HG03469 (cell line): Measurements from ENCODE around the gene CELA2A.
"Not testable (repeated sequence)": the region's sequence is repeated elsewhere in the genome, so short reads cannot be mapped to it uniquely, and the experiment has no call there.

Experiments
- ATAC-seq: cut with Tn5 transposase; IDR thresholded peaks from one replicate; pipeline ENCODE4 v1.9.1; 2021; ENCODE audit warnings: mild to moderate bottlenecking, moderate library complexity, moderate number of reproducible peaks; ENCODE audit not compliant: unreplicated experiment

Gene CELA2A

DNA sequence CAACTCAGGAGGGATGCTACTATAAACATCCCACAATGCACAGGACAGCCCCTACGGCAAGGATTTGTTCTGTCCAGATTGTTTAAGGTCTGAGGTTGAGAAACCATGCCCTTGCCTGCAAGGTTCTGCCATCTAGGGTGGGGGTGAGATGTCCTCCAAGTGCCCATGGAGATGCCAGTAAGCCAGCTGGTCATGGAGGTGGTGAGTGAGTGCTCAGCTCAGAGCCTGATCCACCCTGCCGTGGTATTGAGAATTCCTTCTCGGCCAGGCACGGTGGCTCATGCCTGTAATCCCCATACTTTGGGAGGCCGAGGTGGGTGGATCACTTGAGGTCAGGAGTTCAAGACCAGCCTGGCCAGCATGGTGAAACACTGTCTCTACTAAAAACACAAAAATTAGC lies 31.6 kb upstream of the CELA2A start:
- no peak for ATAC-seq

DNA sequence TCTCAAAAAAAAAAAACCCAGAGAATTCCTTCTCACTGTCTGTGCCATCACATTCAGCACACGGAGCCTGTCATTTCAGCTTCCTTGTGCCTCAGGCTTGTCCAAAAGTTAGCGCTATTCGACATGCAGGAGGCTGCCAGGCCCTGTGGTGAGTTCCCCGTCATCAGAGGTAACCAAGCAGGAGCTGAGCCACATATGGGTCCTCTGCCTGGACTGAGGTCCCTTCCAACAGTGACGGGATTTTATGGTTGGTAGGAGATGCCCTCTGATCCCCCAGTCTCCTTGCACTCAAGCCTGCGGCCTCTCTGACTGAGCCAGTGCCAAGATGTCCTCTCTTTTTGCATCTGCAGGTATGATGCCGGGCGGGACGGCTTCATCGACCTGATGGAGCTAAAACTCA lies 31.0 kb upstream of the CELA2A start:
- no peak for ATAC-seq

DNA sequence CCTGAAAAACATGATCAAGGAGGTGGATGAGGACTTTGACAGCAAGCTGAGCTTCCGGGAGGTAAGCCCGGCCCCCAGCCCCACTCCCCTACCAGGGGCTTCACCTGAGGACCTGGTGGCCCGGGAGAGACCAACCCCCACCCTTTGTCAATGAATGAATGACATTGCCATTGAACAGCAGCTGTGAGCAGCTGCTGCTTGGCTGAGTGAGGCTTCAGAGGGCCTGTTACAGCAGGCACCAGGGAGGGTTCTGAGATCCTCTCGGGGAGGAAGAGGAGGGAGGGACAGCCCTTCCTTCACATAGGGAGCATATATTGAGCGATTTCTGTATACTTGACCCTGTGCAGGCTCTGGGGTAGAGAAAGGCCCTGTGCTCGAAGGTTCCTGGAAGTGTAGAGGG lies 30.6 kb upstream of the CELA2A start:
- ATAC-seq = no peak

DNA sequence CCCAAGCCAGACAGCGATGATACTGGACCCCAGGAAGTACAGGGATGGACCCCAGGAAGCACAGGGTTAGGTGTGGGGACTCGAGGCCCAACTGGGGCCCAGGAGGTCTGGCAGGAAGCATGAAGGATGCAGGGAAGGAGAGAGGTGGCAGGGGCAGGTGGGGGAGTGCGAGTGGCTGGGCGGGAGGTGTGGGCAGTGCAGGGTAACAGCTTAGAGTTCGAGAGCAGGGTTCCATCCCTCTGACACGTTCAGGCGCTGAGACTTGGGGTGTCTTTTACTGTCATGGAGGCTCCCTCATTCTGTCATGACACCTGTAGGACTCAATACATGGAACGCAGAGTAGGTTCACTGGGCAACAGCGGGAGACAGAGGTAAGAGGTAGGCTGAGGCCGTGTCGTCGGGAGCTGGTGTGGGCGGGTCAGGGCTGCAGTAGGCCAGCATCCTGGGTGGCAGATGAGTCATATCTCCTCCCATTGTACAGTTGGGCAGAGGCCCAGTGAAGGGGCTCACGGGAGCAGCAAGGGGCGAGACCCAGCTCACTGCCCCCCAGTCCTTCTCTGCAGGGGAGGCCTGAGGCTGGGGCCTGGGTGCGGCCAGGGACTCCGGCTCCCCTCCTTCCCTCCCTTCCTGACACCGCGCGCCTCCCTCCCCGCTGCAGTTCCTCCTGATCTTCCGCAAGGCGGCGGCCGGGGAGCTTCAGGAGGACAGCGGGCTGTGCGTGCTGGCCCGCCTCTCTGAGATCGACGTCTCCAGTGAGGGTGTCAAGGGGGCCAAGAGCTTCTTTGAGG lies 29.8 kb upstream of the CELA2A start:
- no peak for ATAC-seq

DNA sequence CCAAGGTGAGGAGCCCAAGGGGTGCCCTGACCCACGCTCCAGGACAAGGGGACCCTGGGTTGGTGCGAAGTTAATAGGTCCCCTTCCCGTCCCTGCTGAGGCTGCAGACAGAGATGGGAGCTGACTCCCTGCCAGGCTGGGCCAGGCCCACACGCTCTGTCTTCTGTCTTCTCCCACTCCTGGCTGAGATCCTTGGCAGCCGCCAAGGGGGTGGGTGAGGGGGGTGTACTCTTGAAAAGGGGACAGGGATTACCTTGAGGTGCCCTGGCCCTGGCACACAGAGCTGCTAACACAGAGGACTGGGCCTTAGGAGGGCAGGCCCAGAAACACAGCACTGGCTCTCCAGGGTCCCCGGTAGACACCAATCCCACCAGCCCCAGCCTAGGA lies 29.3 kb upstream of the CELA2A start:
- ATAC-seq = no peak

DNA sequence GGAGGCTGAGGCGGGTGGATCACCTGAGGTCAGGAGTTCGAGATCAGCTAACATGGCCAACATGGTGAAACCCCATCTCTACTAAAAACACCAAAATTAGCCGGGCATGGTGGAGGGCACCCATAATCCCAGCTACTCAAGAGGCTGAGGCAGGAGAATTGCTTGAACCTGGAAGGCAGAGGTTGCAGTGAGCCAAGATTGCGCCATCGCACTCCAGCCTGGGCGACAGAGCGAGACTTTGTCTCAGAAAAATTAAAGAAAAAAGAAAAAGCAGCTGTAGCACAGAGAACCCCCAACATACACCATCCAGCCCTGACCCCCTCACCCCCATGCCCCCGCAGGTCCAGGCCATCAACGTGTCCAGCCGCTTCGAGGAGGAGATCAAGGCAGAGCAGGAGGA lies 28.3 kb upstream of the CELA2A start:
- not testable (repeated sequence) for ATAC-seq

DNA sequence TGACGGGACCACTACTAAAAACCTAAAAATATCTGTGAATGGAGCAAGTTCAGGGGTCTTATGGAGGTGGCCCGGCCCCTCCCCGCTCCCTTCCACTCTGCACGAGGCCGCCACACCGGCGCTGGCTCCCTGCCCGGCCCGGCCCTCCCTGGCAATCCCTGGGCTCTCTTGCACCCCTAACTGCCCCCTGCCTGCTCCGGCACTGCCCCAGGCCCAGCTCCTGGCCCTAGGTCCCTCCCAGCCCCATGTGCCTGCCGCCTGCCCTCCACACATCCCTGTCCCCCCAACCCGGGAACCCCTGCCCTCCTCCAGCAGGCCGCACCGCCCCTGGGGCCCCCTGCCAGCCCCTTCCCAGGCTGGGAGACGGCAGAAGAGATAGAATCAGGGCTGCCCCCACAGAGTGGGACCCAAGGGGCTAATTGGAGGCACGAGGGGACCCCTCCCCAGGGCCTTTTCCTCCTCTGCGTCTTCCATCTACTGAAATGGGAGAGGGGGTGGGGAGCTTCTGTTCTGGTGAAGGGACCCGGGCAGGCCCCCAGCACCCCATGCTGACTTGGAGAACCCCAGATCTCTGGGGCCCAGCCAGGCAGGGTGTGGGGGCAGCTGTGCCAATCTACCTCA lies 27.6 kb upstream of the CELA2A start:
- ATAC-seq = no peak

DNA sequence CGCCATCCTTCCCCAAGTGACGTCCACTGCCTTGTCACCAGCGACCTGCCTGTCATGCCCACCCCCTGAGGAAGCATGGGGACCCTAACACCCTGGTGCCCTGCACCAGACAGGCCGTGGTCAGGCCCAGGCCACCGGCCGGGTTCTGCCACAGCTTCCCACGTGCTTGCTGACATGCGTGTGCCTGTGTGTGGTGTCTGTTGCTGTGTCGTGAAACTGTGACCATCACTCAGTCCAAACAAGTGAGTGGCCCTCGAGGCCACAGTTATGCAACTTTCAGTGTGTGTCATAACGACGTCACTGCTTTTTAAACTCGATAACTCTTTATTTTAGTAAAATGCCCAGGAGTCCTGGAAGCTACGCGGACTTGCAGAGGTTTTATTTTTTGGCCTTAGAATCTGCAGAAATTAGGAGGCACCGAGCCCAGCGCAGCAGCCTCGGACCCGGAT lies 26.8 kb upstream of the CELA2A start:
- no peak for ATAC-seq

DNA sequence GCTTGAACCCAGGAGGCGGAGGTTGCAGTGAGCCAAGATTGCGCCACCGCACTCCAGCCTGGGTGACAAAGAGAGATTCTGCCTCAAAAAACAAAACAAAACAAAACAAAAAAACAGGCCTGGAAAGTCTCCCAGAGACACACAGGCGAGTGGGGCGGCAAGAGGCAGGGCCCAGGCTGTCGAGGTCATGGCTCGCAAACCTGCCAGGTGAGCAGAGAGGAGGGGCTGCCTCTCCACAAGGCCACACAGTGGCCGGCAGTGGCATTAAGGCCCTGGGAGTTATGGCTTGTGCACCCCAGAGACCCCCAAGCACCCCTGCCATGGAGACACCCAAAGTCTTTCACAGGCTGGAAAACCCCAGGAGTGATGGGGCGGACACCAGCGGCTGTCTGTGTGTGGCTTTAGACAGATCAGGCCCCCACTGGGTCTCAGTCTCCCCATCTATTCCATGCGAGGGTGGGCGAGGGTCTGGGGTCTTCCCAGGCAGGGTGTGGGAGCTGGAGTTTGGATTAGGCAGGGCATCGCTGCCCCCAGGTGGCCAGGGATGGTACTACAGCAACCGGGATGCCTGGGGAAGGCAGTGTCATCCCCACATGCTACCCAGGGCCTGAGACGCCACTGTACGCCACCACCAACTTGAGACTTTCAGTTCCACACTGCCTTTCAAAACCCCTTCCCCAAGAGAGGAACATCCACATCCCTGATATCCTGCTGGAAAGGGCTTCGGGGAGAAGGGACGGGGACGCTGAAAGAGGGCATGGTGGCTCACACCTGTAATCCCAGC lies 25.6 kb upstream of the CELA2A start:
- ATAC-seq = no peak

DNA sequence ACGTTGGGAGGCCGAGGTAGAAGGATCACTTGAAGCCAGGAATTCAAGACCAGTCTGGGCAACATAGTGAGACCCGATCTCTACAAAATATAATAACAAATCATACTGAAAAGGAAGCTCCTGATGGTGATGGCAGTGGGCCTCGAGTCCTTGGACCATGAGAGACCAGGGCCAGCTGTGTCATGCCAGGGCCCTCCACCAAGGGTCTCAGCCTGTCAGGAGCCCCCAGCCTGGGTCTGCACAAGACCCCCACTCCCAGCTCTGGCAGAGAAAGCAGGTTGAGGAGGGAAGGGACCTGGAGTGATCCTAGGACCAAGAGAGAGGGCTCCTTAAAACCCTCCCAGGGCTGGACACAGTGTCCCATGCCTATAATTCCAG lies 25.0 kb upstream of the CELA2A start:
- ATAC-seq = no peak

DNA sequence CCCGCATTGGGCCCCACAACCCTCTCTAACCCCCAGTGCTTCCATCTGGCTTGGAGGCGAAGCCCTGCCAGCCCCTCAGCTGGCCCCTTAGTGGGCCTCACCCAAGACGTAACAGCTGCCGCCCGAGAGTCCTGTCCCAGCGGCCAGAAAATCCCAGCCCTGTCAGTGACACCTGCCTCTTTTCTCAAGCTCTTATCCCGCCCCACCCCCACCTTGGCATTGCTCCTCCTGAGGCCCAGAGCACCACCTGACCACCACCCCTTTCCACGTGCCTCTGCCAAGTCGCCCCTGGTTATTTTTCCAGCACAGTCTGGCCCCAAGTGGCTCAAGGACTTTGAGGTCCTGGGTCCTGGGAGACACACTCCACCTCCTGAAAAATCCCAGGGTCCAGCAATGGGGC lies 24.2 kb upstream of the CELA2A start:
- ATAC-seq = no peak

DNA sequence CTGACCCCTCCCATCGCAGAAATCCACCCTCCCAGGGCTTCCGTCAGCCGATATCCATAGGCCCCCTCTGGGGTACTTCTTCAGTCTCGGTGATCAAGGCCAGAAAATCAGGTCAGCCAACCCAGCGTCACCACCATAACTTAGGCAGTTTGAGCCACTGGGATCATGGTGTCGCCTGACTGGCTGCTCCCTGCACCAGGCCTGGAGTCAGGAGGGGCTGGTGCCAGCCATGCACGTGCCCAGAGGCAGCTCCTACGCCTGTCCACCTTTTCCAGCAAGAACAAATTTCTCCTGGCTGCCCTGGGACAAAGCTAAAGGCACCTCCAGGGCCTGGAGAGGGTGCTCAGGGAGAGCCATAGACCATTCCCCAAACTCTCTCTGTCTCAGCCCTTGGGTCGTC lies 23.1 kb upstream of the CELA2A start:
- ATAC-seq = no peak

DNA sequence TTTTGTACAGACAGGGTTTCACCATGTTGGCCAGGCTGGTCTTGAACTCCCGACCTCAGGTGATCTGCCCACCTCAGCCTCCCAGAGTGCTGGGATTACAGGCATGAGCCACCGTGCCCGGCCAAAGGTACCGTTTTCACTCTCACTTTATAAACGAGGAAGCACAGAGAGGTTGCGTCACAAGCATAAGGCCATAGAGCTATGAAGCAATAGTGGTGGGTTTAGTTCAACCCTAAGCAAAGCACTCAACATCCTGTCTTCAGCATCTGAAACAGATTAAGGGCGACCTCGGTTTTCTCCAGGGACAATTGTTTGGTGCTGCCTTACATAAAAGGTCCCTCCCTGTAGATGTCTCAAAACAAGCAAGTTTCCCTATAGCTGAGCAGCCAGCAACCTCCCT lies 21.8 kb upstream of the CELA2A start:
- ATAC-seq = not testable (repeated sequence)

DNA sequence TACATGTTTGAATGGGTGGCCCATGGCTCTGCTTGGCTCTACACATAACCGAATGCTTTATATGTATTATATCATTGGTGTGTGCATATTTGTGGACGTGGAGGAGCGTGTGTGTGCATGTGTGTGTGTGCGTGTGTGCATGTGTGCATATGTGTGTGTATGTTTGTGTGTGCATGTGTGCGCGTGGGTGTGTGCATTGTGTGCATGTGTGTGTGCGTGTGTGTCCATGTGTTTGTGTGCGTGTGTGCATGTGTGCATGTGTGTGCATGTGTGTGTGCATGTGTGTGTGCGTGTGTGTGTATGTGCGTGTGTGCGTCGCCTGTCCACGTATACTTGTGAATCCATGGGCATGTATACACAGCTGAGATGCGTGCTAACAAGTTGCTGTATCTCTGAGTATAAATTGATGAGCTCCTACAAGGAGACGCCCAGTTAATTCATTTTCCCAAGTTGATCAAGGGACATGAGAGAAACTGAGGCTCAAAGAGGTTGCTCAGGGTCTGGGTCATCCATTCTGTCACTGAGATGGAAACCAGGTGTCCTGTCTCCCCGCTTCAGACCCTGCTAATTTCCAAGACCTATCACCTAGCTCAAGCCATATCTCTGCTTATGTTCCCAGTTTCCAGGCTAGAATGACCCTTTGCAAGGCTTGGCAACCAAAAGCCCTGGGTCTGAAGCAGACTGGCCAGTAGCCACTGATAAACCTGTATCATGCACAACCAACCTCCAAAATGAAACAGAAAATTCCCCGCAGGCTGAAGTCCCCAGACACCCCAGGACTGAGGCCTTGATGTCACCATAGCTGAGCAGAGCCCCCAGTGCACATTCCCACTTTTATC lies 21.1 kb upstream of the CELA2A start:
- no peak for ATAC-seq

DNA sequence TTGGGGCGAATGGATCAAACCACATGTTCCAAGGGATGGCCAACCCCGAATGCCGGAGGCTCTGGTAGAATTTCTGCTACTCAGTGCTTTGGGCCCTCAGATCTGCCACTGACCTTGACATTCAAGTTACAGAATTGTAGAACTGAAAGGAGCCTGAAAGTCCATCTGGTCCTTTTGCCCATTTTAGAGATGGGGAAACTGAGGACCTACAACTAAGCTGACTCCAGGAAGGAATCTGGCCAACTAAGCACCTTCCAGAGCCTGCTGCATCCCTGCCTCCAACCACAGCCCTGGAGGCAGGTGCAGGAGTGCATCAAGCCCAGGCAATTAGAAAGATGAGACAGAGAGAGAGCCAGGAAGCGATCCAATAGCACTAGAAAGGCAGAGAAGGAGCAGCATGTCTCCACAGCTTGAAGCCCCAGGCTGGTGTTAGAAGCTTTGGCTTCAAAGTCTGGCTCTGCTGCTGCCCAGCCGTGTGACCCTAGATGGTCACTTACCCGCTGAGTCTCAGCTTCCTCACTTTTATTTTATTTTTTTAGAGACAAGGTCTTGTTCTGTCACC lies 19.6 kb upstream of the CELA2A start:
- ATAC-seq = no peak

DNA sequence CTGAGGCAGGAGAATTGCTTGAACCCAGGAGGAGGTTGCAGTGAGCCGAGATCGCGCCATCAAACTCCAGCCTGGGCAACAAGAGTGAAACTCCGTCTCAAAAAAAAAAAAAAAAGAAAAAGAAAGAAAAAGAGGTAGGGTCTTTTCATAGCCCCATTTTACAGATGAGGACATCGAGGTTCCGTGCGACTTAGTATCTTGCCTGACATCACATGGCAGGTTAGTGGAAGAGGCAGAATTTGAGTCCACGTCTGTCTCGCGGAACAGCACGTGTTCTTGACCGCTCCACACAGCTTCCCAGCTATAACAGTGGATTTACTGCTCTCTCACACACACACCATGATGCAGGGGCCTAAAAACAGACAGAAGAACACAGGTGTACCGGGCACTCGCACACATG lies 17.2 kb upstream of the CELA2A start:
- no peak for ATAC-seq

DNA sequence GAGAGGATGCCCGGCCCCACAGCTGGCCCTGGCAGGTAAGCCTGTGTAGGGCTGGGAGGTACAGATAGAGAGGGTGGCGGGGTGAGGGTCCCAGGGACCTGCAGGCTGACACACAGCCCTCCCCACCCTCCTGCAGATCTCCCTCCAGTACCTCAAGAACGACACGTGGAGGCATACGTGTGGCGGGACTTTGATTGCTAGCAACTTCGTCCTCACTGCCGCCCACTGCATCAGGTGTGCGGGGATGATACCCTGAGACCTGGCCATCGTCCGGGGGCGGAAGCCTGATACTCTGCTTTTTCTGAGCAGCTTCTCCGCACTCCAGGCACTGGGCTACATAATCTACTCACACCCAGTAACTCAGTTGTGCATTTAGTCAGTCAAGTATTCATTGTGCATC lies 16.2 kb upstream of the CELA2A start:
- ATAC-seq = no peak

DNA sequence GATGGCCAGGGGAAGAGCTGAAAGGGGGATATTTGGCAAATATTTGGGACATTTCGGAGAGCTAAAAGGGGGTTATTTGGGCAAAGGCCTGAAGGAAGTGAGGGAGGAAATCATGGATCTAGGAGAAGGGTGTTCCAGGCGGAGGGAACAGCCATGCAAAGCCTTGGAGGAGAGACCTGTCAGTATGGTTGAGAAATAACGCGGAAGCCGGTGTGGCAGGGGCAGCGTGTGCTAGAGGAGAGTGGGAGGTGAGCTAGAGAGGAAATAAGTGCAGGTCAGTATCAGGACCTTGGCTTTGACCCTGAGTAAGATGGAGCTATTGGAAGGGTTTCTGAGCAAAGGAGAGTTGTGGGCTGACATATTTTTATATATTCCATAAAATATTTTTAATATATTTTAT lies 15.3 kb upstream of the CELA2A start:
- no peak for ATAC-seq

DNA sequence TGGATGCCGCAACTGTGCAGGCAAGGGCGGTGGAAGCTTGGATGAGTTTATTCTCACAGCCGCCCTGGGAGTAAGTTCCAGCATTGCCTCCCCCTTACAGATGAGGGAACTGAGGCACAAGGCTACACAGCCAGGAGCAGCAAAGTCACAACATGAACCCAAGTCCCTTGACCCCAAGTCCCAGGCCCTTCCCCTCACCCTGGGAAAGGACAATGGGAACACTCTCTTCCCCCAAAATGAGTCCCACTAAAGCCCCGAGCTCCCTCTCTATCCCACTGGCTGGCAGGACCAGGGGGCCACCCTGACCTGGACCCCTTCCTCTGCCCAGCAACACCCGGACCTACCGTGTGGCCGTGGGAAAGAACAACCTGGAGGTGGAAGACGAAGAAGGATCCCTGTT lies 14.4 kb upstream of the CELA2A start:
- no peak for ATAC-seq

DNA sequence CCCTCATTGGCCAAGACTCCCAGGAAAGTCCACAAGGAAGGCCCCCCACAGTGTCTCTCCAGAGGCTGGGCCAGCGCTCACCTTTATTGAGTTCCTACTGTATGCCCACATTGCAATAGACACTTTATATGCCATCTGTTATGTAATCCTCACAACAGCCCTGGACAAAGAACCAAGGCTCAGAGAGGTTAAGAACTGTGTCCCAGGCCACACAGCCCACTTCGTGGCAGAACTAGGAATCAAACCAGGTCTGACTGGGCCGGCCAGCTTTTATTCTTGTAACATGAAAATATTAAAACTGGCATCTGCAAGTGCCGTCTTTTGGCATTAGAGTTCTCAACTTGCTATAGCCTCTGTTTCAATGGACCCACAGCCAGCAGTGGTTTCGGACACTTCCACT lies 13.8 kb upstream of the CELA2A start:
- no peak for ATAC-seq

DNA sequence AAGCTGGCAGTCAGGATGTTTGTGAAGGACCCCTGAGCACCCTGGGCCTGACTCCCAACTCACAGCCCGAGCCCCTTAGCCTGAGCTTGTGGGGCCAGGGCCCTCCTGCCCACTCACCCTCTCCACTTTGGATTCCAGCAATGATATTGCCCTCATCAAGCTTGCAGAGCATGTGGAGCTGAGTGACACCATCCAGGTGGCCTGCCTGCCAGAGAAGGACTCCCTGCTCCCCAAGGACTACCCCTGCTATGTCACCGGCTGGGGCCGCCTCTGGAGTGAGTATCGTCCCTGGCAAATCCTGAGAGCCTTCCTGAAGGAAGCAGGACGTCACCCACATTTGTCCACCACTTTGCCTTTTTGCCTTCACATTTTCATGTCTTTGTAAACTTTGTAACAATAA lies 13.3 kb upstream of the CELA2A start:
- no peak for ATAC-seq
